Activated CD8-positive, alpha-beta T cell treated with anti-CD3 and anti-CD28 coated beads for 36 hours (primary cell): ENCODE results near the gene DMBX1. TPM values are rescaled to one million over a fixed set of nuclear protein-coding genes. Genes with fewer than 3 reads are reported as not detected.

Source experiments
- ATAC-seq: fragments of 200-7000 bp; cut with Tn5 transposase; one replicate; pipeline ENCODE4 v1.10.0; 2021; ENCODE audit warnings: mild to moderate bottlenecking, moderate library complexity
- CTCF ChIA-PET: fragments of 350-600 bp; sonication (Branson Sonifier 250); formaldehyde crosslinking; loops from one replicate; lab custom pipeline; 2021; ENCODE audit warnings: antibody characterized with exemption; lab: Charles Lee
- POLR2A ChIA-PET: fragments of 350-600 bp; sonication (Branson Sonifier 250); formaldehyde crosslinking; loops from one replicate; lab custom pipeline; 2021; ENCODE audit warnings: antibody characterized with exemption; lab: Charles Lee
- DNase-seq: peaks from one replicate; pipeline ENCODE4 v3.0.0-alpha.2; 2020
- H3K27ac Mint-ChIP-seq: one replicate; pipeline ENCODE4 v1.8.0; 2021; ENCODE audit warnings: mild to moderate bottlenecking, mixed read lengths
- H3K27me3 Mint-ChIP-seq: one replicate; pipeline ENCODE4 v1.8.0; 2021; ENCODE audit warnings: mixed read lengths
- H3K36me3 Mint-ChIP-seq: one replicate; pipeline ENCODE4 v1.8.0; 2021; ENCODE audit warnings: low read depth, mixed read lengths
- H3K4me1 Mint-ChIP-seq: one replicate; pipeline ENCODE4 v1.8.0; 2021; ENCODE audit warnings: low read depth, mixed read lengths
- H3K4me3 Mint-ChIP-seq: one replicate; pipeline ENCODE4 v1.8.0; 2021; ENCODE audit warnings: mild to moderate bottlenecking, moderate library complexity, mixed read lengths
- H3K9me3 Mint-ChIP-seq: one replicate; pipeline ENCODE4 v1.8.0; 2021; ENCODE audit warnings: mixed read lengths
- CTCF ChIP-seq: fragments of 200-600 bp; IDR thresholded peaks from one replicate; pipeline ENCODE4 v1.8.0; 2022; ENCODE audit warnings: antibody characterized with exemption, mild to moderate bottlenecking
- intact Hi-C: fragments of 100-400 bp; cut with micrococcal nuclease; formaldehyde crosslinking; loops from one replicate; pipeline ENCODE4 v1.10.0; 2022
- total RNA-seq, 2 experiments: library from RNA; stranded (reverse); gene quantifications; one replicate each; pipeline ENCODE4 v1.2.3, GENCODE V29; 2021

Gene DMBX1
- total RNA-seq, 2 experiments from 2014 or later: 0.09 TPM; not detected in 1

GRCh38 chr1:46526691-46527291, 37.2 kb downstream of the DMBX1 start:
- ATAC-seq: no peak
- Mint-ChIP-seq H3K27ac (no peak overlapping the region), H3K36me3 (no peaks in the 10 kb centered on the region), H3K4me1 (peaks cover 29% of the 10 kb centered on the region), H3K4me3 (no peak overlapping the region), H3K27me3 (peaks cover 37% of the 10 kb centered on the region), H3K9me3 (no peaks in the 10 kb centered on the region)
- ChIA-PET POLR2A (interaction anchor here (1.1 to 1.4 kb wide), 4 partner anchors 47 to 81 kb away, joined by 3 read pairs; no protein-coding TSS in a partner anchor), CTCF (interaction anchor here (0.7 to 6.6 kb wide), 17 partner anchors 9 to 198 kb away, joined by 3 to 128 read pairs (median 7); partner anchors contain the start of gene DMBX1)
- intact Hi-C loops: no loop called here
- TF ChIP-seq CTCF: no peak
- DNase-seq: no peak

DNA sequence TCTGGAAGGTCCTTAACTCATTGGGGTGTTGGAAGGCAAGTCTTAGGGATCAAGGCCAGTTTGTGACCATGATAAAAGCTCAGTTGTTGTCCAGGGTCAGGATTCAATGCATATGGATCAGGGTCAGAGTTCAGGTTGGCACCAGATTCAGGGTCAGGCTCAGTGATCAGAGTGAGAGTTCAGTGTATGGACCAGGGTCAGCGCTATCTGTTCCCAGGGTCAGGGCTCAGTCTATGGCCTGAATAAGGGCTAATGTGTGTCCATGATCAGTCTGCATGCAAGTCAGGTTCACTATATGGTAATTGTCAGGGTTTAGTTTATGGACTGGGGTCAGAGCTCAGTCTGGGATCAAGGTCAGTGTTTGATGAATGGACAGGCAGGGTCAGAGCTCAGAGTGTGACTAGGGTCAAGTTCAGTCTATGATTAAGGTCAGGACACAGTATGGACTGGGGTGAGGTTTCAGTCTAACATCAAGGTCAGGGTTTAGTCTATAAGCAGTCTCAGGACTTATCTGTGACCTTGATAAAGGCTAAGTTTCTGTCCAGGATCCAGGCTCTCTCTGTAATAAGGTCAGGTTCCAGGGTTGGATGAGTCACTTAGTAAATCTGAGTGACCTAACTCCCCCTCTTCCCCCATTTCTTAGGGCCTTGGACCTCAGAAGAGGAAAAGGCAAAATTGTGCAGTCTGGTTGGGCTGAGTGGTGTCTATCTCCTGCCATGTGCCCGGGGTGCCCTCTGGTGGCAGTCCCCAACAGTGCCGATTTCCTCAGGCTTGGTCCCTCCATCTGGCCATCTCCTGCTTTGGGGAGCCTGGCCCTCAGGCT, 38.0 kb downstream of the DMBX1 start:
- H3K4me1 Mint-ChIP-seq: peaks cover 29% of the 10 kb centered on the region
- no peak overlapping the region for H3K27ac Mint-ChIP-seq
- ATAC-seq: peak; percentile 61
- POLR2A ChIA-PET: interaction anchor here (0.9 to 1.4 kb wide), 4 partner anchors 48 to 55 kb away, joined by 3 to 4 read pairs (median 3); no protein-coding TSS in a partner anchor
- intact Hi-C loops: loop anchor here (1.0 to 2.0 kb wide), 2 partner anchors 50 to 81 kb away; no protein-coding TSS in a partner anchor
- peak; percentile 91 for DNase-seq
- H3K4me3 Mint-ChIP-seq: no peak overlapping the region
- H3K36me3 Mint-ChIP-seq: no peaks in the 10 kb centered on the region
- no peaks in the 10 kb centered on the region for H3K9me3 Mint-ChIP-seq
- H3K27me3 Mint-ChIP-seq: peaks cover 37% of the 10 kb centered on the region
- peak; percentile 92 for TF ChIP-seq CTCF
- CTCF ChIA-PET: interaction anchor here (0.7 to 6.6 kb wide), 24 partner anchors 11 to 203 kb away, joined by 3 to 128 read pairs (median 4); partner anchors contain the start of gene DMBX1

DNA sequence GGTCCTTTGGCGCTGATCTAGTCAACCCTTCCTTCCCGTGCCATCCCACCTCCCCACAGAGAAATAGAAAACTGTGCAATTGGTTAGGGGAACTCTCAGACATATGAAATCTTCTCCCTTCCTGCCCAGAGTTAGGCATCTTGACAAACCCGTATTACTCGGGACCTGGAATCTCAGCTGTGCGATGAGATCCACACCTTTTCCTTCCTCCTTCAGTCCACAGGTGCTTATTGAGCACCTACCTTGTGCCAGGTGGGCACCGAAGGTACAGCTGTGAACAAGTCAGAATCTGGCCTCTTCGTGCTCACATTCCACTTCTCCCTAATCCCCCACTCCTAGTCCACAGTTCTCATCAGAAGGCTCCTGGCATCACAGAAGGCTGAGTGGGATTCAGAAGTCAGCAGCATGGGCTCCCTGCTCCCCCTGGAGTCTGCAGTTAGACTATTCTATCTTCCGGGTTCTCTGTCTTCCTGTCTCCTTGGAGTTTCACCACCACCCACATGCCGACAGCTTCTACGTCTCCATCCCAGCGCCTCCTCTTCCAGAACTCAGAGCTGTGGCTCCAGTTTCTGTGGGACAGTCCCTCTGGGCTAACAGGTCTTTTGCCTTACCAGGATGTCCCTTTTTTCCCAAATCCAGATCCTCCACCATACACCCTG, 38.8 kb downstream of the DMBX1 start:
- TF ChIP-seq CTCF: peak; percentile 54
- Mint-ChIP-seq H3K27me3 (peaks cover 37% of the 10 kb centered on the region), H3K4me3 (no peak overlapping the region), H3K36me3 (no peaks in the 10 kb centered on the region), H3K27ac (no peak overlapping the region), H3K9me3 (no peaks in the 10 kb centered on the region), H3K4me1 (peaks cover 28% of the 10 kb centered on the region)
- intact Hi-C loops: loop anchor here (1.0 to 2.0 kb wide), 2 partner anchors 51 to 82 kb away; no protein-coding TSS in a partner anchor
- ChIA-PET CTCF (interaction anchor here (0.6 to 6.6 kb wide), 30 partner anchors 8 to 1198 kb away, joined by 3 to 128 read pairs (median 7); partner anchors contain the start of gene DMBX1), POLR2A (interaction anchor here (0.9 to 1.4 kb wide), 3 partner anchors 48 to 55 kb away, joined by 3 to 4 read pairs (median 3); no protein-coding TSS in a partner anchor)
- DNase-seq (no peak), ATAC-seq (no peak)

DNA sequence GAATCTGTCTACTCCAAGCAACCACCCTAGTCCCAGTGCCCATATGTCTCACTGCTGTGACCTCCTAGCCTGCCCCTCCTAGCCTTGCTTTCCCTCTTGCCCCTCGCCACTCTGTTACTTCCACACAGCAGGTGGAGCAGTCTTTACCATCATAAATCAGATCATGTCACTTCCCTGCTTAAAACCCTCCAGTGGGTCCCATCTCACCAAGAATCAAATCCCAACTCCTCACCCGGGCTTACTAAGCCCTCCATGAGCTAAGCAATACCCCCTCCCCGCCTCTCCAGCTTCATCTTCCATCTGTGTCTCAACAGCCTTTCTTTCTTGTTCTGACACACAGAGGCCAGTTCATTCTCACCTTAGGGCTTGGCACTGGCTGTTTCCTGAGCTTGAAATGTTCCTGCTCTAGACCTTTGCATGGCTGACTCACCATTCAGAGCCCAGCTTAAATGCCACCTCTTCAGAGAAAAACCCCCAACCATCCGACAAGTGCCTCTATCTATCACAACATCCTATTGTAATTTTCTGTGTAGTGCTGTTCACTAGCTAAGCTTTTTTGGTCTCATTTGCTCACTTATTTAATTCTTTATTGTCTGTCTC, 39.5 kb downstream of the DMBX1 start:
- ATAC-seq (peak; percentile 57), DNase-seq (peak; percentile 68)
- ChIA-PET CTCF (interaction anchor here (0.6 to 6.6 kb wide), 29 partner anchors 9 to 1197 kb away, joined by 3 to 128 read pairs (median 6); partner anchors contain the start of gene ATPAF1), POLR2A (interaction anchor here (0.7 to 1.4 kb wide), 4 partner anchors 52 to 89 kb away, joined by 3 to 4 read pairs (median 4); no protein-coding TSS in a partner anchor)
- Mint-ChIP-seq H3K27ac (peak overlapping the region; percentile 53), H3K9me3 (no peaks in the 10 kb centered on the region), H3K4me1 (peaks cover 31% of the 10 kb centered on the region), H3K27me3 (peaks cover 37% of the 10 kb centered on the region), H3K36me3 (no peaks in the 10 kb centered on the region), H3K4me3 (no peak overlapping the region)
- TF ChIP-seq CTCF: no peak
- intact Hi-C loops: loop anchor here (2.0 kb wide), 1 partner anchor 82 kb away; no protein-coding TSS in a partner anchor
